Measurements from ENCODE around the gene ZNF98.

The ZNF98 gene

DNA sequence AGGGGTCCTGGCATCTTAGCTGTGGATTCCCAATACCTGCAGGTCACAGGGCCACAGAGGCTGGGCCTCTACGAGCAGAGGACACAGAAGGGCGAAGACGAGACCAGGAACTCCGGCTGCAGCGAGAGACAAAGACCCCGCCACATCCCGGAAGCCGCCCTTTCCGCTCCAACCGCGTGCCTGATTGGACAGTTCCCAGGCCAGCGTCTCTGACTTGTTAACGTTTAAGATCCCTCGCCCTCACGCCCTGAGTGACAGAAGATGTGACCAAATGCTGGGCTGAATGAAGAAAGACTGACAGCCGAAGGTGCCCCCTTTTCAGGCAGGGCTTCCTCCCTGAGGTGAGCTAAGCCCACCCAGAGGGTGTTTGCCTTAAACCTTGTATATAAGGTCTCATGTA is at the start of gene ZNF98:
Gene ZNF98 (minus strand): TSS at position 136 of the 400 bp plus-strand sequence. CDS start 122 bp downstream, at position 14.
- DNase-seq, result no peak
- in situ Hi-C loops (cut with MboI; ENCODE audit: low pct_unique_long_range_greater_than_20kb, low sequenced_read_pairs), result no loop called here

DNA sequence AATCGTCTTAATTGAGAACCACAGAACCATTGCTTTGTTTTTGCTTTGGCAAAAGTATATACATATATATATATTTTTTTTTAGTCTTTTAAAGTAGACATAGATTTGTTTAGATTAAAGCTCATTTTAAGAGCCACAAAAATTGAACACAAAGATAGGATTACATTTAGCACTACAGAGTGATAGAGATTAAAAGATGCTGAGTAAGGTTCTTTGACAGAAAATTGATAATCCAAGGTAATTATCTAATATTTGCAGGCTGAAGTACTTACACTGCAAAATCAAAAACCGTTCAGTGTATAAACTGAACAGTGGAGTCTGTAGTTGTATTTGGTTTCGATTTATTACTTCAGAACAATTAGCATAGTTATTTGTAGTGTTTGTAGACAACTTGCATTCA is 24.5 kb upstream of the ZNF98 start:
- in situ Hi-C loops (cut with MboI; ENCODE audit: low pct_unique_long_range_greater_than_20kb, low sequenced_read_pairs), result no loop called here

DNA sequence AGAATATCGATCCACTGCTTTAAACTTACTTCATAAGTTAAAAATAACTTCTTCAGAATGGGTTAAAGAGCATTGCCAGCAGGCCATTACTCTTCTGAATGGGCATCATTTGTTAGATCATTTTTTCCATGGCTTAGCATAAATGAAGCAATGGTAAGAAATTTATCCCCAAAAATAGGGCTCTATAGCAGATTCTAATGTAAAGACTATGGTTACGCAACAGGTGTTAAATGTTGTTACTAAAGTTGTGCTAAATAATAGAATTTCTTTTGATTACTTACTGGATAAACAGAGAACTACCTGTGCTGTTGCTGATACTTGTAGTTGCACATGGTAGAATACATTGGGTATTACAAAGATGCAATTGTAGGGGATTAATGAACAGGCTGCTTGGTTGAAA is 15.9 kb upstream of the ZNF98 start:
- in situ Hi-C loops (cut with MboI; ENCODE audit: low pct_unique_long_range_greater_than_20kb, low sequenced_read_pairs), result no loop called here
- no peak for DNase-seq

More for the DNA sequence above, 24.5 kb upstream of the ZNF98 start:
- DNase-seq, result no peak

DNA sequence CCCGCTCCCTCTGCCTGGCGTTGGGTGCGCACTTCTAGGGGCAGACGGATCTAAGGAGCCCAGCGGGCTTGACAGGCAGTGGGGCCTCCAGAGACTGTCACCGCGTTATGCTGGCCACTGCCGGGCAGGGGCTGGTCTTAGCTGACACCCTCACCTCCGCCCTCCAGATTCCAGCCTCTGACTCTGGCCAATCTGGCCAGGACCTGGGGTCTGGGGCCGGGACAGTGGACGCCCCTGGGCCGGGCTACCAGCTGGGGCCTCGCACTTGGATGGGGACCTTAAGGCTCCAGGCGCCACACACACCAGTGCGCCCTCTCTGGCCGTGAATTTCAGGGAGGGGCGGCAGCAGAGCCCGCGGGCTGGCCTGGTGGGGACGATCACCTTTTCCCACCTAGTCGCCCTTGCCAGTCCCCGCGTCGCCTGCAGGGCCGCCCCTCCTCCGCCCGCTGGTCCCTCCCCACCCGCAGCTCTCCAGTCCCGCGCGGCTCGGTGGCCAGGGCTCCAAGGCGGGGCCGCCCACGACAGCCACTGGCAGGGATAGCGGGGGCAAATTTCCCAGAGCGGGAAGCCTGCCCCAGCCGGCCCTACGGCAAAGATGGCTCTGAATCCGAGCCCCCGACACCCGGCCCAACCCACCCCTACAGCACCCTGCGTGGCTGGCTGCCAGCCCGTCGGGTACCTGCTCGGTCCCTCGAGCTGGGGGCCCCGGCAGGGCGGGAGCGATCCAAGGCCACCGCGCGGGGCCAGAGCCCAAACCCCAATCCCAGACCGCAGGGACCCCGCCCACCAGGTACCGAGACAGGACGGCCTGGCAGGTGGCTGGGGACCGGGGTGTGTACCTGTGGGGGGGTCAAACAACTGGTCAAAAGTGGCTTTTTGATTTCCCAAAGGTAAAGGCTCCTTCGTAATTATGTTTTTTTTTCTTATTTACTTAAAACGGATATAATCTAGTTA is 6.1 kb upstream of the ZNF98 start:
- no peak for DNase-seq
- in situ Hi-C loops (cut with MboI; ENCODE audit: low pct_unique_long_range_greater_than_20kb, low sequenced_read_pairs), result no loop called here

DNA sequence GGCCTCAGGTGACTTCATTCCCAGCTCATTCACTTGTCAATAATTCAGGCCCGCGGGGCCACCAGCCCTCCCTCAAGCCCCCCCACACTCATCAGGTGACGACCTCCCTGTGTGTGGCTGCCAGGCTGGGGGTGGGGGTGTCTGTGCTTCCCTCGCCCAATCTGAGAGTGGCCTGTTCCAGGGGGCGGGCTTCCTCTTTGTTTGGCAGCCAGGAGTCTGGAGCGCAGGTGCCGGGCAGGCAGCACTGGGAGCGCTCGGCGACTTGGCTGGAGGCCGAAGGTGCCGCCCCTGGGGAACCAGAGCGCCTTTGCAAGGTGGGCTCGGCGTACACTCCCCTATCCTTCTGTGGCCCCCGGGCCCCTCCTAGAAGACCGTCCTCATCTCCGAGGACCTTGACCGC is 5.4 kb upstream of the ZNF98 start:
- DNase-seq, result no peak
- in situ Hi-C loops (cut with MboI; ENCODE audit: low pct_unique_long_range_greater_than_20kb, low sequenced_read_pairs), result no loop called here

DNA sequence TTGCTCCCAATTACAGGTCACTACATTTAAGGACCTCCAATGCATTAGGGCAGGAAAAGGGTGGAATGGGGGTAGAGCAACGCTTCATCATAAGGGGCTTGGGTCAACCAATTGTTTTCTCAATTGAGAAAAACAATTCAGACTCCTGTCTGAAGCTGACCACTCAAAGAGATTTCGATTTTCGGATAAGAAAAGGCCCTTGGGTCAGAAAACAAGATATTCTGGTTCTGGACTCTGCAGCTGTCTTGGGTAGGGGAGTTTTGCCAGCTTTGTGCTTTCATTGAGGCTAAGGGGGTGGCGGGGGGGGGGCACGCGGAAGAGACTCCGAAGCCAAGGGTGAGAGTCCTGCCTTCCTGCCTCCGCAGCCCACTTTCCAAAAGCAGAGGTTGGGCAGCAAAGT is 4.8 kb upstream of the ZNF98 start:
- in situ Hi-C loops (cut with MboI; ENCODE audit: low pct_unique_long_range_greater_than_20kb, low sequenced_read_pairs), result no loop called here
- DNase-seq, result no peak

DNA sequence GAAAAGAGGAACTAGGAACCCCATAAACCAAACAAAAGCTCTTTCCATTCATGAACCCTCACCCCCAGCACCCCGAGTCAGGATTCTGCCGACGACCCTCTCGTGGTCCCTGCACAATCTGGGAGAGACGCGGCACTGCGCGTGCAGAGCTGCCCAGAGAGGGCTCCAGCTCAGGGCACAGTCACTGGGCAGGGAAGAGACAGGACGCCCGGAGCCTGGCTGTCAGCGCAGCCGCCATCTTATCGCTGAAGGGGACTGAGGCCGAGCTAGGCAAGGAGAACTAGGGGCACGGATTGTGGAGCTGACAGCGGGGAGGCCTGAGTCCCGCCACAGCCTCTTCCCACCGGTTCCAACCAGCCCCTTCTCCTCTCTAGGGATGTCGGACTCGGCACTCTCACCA is 349 bp downstream of the ZNF98 start:
- no peak for DNase-seq
- in situ Hi-C loops (cut with MboI; ENCODE audit: low pct_unique_long_range_greater_than_20kb, low sequenced_read_pairs), result no loop called here

DNA sequence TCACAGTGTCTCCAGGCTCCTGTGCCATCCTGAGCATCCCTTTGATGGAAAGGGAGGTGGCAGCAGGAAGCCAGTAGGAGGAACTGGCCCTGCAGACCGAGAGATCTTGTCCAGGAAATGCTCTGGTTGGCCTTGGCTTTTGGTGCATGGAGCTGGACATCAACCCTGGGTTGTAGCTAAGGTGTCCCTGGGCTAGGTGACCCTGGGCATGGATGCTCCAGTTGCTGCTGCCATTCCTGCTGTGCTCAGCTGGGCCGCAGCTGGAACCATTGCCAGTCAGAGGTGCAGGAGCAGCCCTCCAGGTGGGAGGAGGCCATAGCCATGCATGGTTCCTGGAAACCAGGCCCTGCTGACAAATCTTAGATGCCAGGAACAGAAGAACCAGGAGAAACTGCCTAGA is 67.5 kb downstream of the ZNF98 start:
- no peak for DNase-seq
- in situ Hi-C loops (cut with MboI; ENCODE audit: low pct_unique_long_range_greater_than_20kb, low sequenced_read_pairs), result no loop called here
